ENCODE measurements around the gene IDH2.

Gene IDH2

DNA sequence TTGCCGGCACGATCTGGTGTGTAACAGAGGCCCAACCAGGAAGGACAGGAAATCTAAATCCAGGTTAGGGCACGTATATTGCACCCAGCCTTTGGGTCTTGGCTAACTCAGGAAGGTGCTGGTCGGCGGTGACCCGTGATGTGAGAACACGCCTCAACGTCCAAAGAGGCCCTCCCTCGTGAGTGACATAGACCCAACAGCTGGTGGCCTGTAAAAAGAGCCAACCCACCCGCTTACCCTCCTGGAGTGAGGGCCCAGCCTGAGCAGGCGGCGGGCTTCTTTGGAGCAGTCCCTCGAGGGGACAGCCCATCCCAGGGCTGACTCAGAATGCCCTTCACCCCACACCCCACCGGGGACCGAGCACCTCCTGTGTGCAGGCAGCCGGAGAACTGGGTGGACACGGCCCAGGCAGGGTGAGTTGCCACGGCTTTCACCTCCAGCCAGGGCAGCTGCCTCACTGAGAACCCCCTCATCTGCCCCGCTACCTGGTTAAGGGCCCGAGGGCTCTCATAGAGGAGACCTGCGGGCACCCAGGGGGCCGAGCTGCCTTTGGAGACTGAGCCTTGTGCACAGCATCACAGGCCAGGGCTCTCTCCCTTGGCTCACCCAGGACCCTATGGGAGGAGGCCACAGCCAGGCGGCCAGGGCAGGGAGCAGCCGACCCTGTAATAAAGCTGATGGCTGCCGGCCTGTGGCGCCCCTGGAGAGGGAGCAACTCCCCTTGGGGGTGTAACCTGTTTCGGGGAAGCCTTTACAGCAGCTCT, 59.3 kb downstream of the IDH2 start:
- no peaks in the 10 kb centered on the region for H3K27me3 ChIP-seq (replicated peaks)
- no peak for TF ChIP-seq CTCF (IDR thresholded peaks at IDR 0.05; ENCODE audit: low read depth, low read length, missing control alignments)
- no peaks in the 10 kb centered on the region for H3K36me3 ChIP-seq (replicated peaks)
- H3K27ac ChIP-seq, result no peak overlapping the region
- no peak for DNase-seq
- in situ Hi-C loops (cut with HindIII; ENCODE audit: low pct_ligation_motif_present, low sequenced_read_pairs), result no loop called here
- H3K4me3 ChIP-seq (ENCODE audit: low read depth, low read length), result no peak overlapping the region

GRCh38 chr15:90042356-90042755, 59.9 kb downstream of the IDH2 start:
- DNase-seq, result no peak
- in situ Hi-C loops (cut with HindIII; ENCODE audit: low pct_ligation_motif_present, low sequenced_read_pairs), result no loop called here
- Histone ChIP-seq H3K27ac (no peak overlapping the region), H3K36me3 (replicated peaks) (no peaks in the 10 kb centered on the region), H3K27me3 (replicated peaks) (no peaks in the 10 kb centered on the region), H3K4me3 (ENCODE audit: low read depth, low read length) (no peak overlapping the region)
- no peak for TF ChIP-seq CTCF (IDR thresholded peaks at IDR 0.05; ENCODE audit: low read depth, low read length, missing control alignments)

DNA sequence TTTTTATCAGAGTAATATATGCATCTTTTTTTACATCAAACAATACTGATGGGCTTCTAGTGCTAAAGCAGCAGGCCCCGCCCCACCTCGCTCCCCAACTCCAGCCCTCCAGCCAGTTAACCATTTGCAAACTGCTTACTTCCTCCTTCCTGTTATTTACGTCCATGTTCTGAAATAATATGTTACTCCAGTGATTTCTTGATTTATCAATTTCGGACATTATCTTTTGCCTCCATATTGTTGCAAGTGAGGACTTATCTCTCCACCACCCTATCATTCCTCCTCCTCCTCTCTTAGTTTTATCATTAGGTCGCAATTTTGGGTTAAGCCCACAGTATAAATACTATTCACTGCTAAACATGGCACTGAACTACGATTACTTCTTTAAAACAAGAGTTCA, 61.6 kb downstream of the IDH2 start:
- no peak overlapping the region for H3K27ac ChIP-seq
- DNase-seq, result no peak
- no peak for TF ChIP-seq CTCF (IDR thresholded peaks at IDR 0.05; ENCODE audit: low read depth, low read length, missing control alignments)
- H3K4me3 ChIP-seq (ENCODE audit: low read depth, low read length), result no peak overlapping the region
- no peaks in the 10 kb centered on the region for H3K27me3 ChIP-seq (replicated peaks)
- in situ Hi-C loops (cut with HindIII; ENCODE audit: low pct_ligation_motif_present, low sequenced_read_pairs), result no loop called here
- H3K36me3 ChIP-seq (replicated peaks), result no peaks in the 10 kb centered on the region

GRCh38 chr15:90039996-90040395, 62.3 kb downstream of the IDH2 start:
- in situ Hi-C loops (cut with HindIII; ENCODE audit: low pct_ligation_motif_present, low sequenced_read_pairs), result no loop called here

GRCh38 chr15:90038632-90039095, 63.6 kb downstream of the IDH2 start:
- Histone ChIP-seq H3K27me3 (replicated peaks) (no peaks in the 10 kb centered on the region), H3K4me3 (ENCODE audit: low read depth, low read length) (no peak overlapping the region), H3K36me3 (replicated peaks) (no peaks in the 10 kb centered on the region), H3K27ac (no peak overlapping the region)
- in situ Hi-C loops (cut with HindIII; ENCODE audit: low pct_ligation_motif_present, low sequenced_read_pairs), result no loop called here
- TF ChIP-seq CTCF (IDR thresholded peaks at IDR 0.05; ENCODE audit: low read depth, low read length, missing control alignments), result no peak
- no peak for DNase-seq

More at GRCh38 chr15:90039996-90040395, 62.3 kb downstream of the IDH2 start:
- H3K4me3 ChIP-seq (ENCODE audit: low read depth, low read length), result no peak overlapping the region
- no peaks in the 10 kb centered on the region for H3K27me3 ChIP-seq (replicated peaks)
- H3K27ac ChIP-seq, result no peak overlapping the region
- TF ChIP-seq CTCF (IDR thresholded peaks at IDR 0.05; ENCODE audit: low read depth, low read length, missing control alignments), result no peak
- H3K36me3 ChIP-seq (replicated peaks), result no peaks in the 10 kb centered on the region
- no peak for DNase-seq

Measured in brain microvascular endothelial cell (primary cell).